Activated naive CD4-positive, alpha-beta T cell (primary cell): ENCODE measurements around the gene MTCL1.

Experiments
- DNase-seq, 4 experiments: peaks; one replicate each; lab custom pipeline; 2025; lab: John Stamatoyannopoulos, UW

MTCL1 gene

GRCh38 chr18:8833480-8833879, 128.1 kb downstream of the MTCL1 start:
- no peak for DNase-seq

DNA sequence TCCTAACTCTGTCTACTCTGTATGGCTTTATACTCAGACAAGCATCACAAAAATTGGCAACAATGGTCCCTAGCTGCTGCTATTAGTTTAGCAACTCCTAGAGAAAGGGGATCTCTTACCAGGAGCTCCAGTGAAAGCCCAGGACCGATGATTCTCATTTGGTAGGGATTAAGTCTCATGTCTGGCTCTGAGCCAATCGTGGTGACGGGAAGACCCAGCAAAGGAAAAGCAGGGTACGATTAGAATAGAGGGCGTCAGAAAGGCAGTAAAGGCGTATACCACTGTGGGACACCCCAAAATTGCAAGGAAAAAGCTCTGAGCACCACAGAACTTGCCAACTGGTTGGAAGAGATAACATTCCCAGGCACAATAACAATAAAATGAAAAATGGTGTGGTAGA, 129.5 kb downstream of the MTCL1 start:
- DNase-seq: no peak

DNA sequence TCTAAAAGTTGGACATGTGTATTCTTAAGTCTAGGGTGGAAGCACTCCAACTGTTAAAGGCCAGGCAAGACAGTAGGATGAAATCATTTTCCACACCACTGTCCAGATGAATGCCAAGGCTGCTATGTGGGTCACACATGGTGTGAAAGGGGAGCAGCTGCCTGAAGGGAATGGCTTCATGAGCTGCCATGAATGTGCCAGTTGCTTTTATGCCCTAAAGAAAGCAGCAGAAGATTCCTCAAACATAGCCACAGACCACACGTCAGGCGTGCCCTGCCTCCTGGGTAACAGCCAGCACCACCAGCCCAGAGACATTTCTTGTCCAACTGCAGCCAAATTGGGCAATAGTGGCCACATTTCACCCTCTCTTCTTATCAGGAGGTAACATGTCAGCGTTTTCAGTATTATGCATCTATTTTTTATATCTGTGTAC, 130.2 kb downstream of the MTCL1 start:
- DNase-seq: no peak

GRCh38 chr18:8839281-8839680, 133.9 kb downstream of the MTCL1 start:
- no peak for DNase-seq

GRCh38 chr18:8841781-8842485, 136.6 kb downstream of the MTCL1 start:
- no peak for DNase-seq

GRCh38 chr18:8842506-8842905, 137.2 kb downstream of the MTCL1 start:
- no peak for DNase-seq

DNA sequence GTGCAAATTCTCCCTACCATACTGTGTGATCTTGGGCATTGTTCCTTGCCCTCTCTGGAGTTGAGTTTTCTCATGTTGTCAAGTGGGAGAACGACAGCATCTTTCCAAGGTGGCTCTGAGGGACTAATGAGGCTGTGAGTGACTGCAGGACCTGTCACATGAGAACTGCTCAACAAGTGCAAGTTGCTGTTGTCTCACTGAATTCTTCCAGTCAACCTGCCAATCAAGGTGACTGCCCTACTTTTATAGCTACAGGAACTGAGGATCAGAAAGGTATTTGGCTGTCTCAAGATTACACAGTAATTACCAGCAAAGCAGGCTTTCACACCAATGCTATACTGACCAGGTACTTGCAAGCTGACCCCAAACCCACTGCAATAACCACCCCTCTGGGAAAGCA, 137.6 kb downstream of the MTCL1 start:
- DNase-seq: no peak

DNA sequence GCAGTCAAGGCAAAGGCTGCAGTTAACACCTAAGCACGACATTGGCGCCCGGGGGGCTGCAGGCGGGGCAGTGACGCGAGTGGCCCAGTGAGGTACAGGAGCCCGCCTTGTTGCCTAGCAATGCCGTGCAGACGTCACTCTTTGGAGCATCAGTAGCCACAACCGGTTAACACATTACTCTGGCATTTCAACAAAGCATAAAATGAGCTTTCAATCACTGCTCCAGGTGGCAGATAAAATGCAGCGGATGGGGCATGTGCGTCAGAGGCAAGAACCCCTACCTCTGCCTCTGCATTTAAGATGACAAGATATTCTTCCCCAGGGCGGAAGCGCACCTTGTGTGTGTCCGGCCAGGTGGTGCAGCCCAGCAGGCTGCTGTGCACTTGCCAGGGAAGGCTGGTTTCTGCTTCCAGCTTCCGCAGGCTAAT, 139.4 kb downstream of the MTCL1 start:
- no peak for DNase-seq

- DNase-seq: no peak
Measured at GRCh38 chr18:8845506-8845905, 140.2 kb downstream of the MTCL1 start.

GRCh38 chr18:8847066-8847755, 141.9 kb downstream of the MTCL1 start:
- DNase-seq: no peak

DNA sequence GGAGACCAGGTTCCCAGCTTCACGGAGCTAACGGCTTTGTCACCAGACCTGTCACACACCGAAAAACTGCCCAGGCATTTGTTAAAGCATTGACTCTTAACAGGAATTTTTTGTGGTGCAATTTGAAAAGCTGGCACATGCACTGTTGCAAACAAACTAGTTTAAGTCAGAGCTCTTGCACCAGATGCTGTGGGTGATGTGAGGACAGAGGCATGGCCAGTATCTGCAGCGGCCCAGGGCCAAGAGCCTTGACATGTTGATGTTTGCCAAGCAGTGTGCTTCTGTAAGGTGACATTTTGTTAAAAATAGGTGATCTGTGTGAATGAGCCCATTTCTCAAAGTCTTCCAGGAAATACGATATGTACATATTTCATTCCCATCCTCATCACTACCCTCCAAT, 142.5 kb downstream of the MTCL1 start:
- DNase-seq: no peak

DNA sequence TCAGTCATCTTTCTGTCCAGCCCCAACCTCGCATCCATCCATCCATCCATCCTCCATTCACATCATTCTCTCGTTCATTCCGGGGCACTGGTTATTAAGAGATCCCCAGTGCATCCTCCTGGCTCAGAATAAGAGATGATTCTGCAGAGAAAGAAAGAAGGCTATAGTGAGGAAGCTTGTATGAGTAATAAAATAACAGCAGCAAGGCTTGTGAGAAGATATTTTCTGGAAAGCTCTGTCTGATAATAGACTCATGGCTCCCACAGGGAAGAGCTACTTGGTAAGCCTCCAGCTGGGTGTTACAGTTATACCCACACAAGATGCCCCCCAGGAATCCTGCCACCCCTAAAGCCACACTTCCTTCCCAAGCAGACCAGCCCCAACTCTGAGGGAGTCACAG, 143.2 kb downstream of the MTCL1 start:
- DNase-seq: no peak

DNA sequence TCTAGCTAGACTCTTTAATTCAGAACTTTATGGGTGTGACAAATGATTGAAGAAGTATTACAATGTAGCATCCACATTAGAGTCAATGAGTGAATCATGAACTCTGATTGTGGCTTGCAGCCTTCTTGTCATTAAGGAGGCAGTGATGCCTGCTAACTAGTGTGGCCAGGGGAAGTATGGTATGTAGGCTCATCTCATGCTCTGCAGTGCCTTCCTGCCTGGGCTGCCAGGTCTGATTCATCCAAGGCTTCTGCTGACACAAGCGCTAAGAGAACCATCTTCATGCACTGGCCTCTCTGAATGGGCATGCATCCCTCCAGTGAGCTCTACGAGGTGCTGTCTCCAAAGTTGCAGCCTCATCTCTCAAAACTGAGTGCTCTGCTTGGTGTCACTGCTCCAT, 144.3 kb downstream of the MTCL1 start:
- DNase-seq: no peak

DNA sequence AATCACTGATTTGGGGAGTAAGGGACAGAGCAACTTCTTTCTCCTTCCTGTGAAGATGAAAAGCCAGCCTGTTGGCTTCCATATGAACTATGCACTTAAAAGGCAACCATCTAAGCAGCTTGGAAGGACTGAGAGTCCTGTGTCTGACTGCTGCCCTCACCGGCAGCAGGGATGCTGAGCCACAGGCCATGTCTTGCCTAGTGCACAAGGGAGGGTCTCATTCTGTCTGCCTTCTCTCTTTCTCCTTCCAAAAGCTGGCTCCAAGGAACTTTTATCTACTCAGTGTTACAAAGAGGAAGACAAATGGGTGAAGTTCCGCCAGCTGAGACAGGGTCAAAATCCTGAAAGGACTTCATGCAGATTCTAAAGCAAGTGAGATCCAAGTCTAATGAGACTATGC, 146.3 kb downstream of the MTCL1 start:
- DNase-seq: no peak

DNA sequence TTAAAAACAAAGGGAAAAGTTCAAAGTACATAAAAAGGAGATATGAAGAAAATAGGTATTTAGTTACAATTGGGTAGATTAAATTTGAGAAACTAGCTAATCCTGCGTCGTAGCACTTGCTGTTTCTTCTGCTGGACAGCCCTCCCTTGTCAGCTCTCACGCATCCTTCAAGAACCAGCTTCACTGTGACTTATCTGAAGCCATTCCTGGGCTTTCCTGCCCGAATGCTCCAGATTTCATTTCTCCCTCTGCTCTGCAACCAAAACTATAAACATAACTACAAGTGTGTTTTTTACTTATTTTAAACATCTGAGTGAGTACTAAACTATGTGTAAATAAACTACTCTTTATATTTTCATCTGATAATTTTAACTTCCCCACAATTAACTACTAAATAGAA, 149.2 kb downstream of the MTCL1 start:
- DNase-seq: no peak

- DNase-seq: no peak
Measured at GRCh38 chr18:8854962-8855361, 149.6 kb downstream of the MTCL1 start.

DNA sequence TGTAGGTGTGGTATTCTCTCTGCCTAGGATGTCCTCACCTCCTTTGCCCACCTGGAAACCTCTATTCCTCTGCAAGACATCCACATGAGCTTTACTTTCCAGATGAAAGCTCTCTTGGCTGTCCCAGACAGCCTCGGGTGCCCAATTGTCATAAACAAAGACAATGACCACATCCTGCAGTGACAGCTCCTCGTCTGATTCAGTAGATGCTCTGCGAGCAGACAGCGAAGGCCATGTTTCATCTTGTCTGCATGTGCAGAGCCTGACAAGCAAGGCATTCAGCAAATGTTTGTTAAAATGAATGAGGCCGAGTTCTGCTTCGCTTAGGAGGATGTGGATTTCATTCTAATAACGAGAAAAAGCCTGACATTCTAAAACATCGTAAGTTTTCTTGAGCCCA, 150.9 kb downstream of the MTCL1 start:
- DNase-seq: no peak

GRCh38 chr18:8856769-8857393, 151.5 kb downstream of the MTCL1 start:
- no peak for DNase-seq

DNA sequence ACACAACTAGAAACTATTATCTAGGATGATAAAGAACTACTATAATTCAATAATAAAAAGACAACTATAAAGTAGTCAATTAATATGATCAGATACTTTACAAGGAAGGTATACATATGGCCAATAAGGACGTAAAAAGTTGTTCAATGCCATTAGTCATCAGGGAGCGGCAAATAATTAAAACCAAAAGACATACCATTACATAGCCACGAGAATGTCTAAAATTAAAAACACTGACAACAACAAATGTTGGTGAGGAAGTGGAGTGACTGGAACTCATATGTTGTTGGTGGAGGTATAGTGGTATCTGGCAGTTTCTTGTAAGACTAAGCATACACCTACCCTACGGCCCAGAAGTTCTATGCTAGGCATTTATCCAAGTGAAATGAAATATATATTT, 152.4 kb downstream of the MTCL1 start:
- DNase-seq: no peak

- DNase-seq: no peak
Measured at GRCh38 chr18:8858888-8859511, 153.6 kb downstream of the MTCL1 start.

GRCh38 chr18:8860845-8861642, 155.7 kb downstream of the MTCL1 start:
- DNase-seq: no peak

GRCh38 chr18:8863427-8863826, 158.1 kb downstream of the MTCL1 start:
- DNase-seq: no peak
